ENCODE data around the gene ZNF81.
A peak's percentile ranks its signal among the peaks of the same experiment; 100 is the strongest.

Gene ZNF81

GRCh38 chrX:47877327-47877726 lies 40.6 kb downstream of the ZNF81 start:
- H3K27ac ChIP-seq = no peak overlapping the region
- TF ChIP-seq, protein P1, sequence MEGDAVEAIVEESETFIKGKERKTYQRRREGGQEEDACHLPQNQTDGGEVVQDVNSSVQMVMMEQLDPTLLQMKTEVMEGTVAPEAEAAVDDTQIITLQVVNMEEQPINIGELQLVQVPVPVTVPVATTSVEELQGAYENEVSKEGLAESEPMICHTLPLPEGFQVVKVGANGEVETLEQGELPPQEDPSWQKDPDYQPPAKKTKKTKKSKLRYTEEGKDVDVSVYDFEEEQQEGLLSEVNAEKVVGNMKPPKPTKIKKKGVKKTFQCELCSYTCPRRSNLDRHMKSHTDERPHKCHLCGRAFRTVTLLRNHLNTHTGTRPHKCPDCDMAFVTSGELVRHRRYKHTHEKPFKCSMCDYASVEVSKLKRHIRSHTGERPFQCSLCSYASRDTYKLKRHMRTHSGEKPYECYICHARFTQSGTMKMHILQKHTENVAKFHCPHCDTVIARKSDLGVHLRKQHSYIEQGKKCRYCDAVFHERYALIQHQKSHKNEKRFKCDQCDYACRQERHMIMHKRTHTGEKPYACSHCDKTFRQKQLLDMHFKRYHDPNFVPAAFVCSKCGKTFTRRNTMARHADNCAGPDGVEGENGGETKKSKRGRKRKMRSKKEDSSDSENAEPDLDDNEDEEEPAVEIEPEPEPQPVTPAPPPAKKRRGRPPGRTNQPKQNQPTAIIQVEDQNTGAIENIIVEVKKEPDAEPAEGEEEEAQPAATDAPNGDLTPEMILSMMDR (conservative IDR thresholded peaks at IDR 0.05) = no peak

DNA sequence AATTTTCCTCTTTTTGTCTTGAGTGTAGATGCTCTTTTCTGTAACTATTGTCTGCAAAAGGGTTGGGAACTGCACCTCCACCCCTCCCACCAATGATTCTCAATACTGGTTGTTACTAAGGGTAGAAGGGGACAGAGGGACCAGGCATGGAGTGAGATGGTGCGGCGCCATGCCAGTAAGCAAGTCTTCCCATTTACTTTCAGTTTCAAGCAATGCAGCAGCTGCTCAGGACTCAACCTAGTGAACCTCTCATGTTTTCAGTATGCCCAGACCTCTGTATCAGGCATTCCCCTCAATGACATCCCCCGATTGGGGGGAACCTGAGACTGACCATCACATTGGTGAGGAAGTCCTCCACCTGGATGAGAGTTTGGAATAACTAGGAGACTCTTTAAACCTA lies 41.5 kb downstream of the ZNF81 start:
- H3K27ac ChIP-seq = no peak overlapping the region
- TF ChIP-seq, protein P1 (conservative IDR thresholded peaks at IDR 0.05) = no peak

DNA sequence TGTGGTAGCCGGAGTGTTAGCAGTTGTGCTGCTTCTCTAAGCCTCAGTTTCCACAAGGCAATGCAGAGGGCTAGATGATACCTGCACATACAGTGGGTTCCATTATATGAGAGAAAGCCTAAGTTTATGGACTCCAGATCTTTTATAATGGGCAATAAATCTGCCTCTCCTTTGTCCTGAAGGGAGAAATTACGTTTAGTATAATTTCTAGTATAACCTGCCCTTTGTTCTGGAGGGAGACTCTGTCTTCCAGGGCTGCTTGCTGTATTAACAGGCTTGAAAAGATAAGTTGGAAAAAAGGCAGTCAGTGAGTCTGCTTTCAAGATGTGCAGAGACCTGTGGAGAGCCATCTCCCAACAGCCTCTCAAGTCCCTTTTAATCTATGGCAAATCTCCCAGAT lies 42.8 kb downstream of the ZNF81 start:
- H3K27ac ChIP-seq = no peak overlapping the region
- TF ChIP-seq, protein P1 (conservative IDR thresholded peaks at IDR 0.05) = no peak

DNA sequence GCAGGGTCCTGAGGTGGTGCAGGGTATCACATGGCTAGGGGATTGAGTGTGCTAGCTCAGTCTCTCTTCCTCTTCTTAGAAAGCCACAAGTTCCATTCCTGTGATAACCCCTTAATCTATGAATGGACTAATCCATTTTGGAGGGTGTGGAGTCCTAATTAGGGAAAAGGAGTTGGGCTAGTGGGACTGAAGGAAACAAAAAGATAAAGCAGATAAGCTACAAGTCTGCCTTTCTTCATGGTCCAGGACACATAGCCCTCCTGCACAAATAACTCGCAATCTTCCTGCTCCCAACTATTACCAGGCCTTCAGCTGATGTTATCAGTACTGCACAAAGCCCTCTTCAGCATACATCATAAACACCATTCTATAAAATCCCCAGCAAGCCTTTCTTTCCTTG lies 44.2 kb downstream of the ZNF81 start:
- H3K27ac ChIP-seq = no peak overlapping the region
- TF ChIP-seq, protein P1 (conservative IDR thresholded peaks at IDR 0.05) = no peak

DNA sequence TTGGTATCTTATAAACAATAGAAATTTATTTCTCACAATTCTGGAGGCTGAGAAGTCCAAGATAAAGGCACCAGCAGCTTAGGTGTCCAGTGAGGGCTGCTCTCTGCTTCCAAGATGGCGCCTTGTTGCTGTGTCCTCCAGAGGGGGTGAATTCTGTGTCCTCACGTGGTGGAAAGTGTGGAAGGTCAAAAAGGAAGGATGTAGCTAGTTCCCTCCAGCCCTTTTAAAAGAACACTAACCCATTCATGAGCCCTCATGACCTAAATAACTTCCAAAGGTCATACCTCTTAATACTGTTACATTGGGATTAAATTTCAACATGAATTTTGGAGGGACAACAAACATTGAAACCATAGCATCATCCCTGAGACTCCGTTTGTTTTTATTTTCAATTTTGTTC lies 48.8 kb downstream of the ZNF81 start:
- no peak overlapping the region for H3K27ac ChIP-seq
- TF ChIP-seq, protein P1 (conservative IDR thresholded peaks at IDR 0.05) = no peak

GRCh38 chrX:47898024-47898423 lies 61.3 kb downstream of the ZNF81 start:
- no peak overlapping the region for H3K27ac ChIP-seq
- TF ChIP-seq, protein P1 (conservative IDR thresholded peaks at IDR 0.05) = no peak

- TF ChIP-seq, protein P1 (conservative IDR thresholded peaks at IDR 0.05) = no peak
- peak overlapping the region; percentile 65 for H3K27ac ChIP-seq
These were observed 64.1 kb downstream of the ZNF81 start for GRCh38 chrX:47900833-47901232.

DNA sequence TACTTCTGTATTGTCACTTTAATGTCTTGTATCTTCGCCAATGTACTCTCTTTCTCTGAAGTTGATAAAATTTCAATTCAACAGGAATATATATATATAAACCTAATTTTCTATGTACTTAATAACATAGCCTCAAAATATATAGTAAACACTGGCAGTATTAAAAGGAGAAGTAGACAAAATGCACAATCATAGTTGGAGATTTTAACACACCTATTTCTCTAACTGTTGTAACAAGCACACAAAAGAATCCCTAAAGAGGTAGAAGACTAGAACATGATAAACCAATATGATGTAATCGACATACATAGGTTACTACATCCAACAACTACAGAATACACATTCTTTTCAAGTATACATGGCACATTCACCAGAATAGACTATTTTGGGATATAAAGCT lies 65.5 kb downstream of the ZNF81 start:
- no peak overlapping the region; the same call in 1 of the 2 replicates for H3K27ac ChIP-seq
- TF ChIP-seq, protein P1 (conservative IDR thresholded peaks at IDR 0.05) = no peak

Data from VCaP (cell line).